IMR-90 (cell line): ENCODE results near the gene ADM. TPM values are rescaled to one million over a fixed set of nuclear protein-coding genes. Genes with fewer than 3 reads are reported as not detected.

Experiments used
- CTCF ChIP-seq: conservative IDR thresholded peaks from 2 replicates; pipeline ENCODE4 v1.5.1; 2012; ENCODE audit warnings: mild to moderate bottlenecking, low read depth, low read length, improper control_type of control experiment
- polyA plus RNA-seq, 3 experiments: library from polyadenylated mRNA; depleted of rRNA; stranded (reverse); fragments of >200 nt; gene quantifications; 2 replicates each; pipeline ENCODE4 v1.2.3, GENCODE V29; 2012; ENCODE audit warnings: low replicate concordance in 1 of 3
- total RNA-seq: library from RNA; depleted of rRNA; stranded (reverse); fragments of >200 nt; gene quantifications from 2 replicates; pipeline ENCODE4 v1.2.3, GENCODE V29; 2012

Gene ADM
- total and polyA plus RNA-seq, 2 of the 4 experiments (the other 2 are of a cell fraction) = 357 to 559 TPM

GRCh38 chr11:10305964-10306918, 1.4 kb downstream of the ADM start (continued):
- TF ChIP-seq CTCF = no peak
